GM18517 (cell line): Measurements from ENCODE around the gene PHKA1.
"Not testable (repeated sequence)": the region's sequence is repeated elsewhere in the genome, so short reads cannot be mapped to it uniquely, and the experiment has no call there.

Source experiments
- ATAC-seq: cut with Tn5 transposase; IDR thresholded peaks from one replicate; pipeline ENCODE4 v1.9.1; 2021; ENCODE audit warnings: mild to moderate bottlenecking, moderate library complexity; ENCODE audit not compliant: unreplicated experiment

PHKA1 gene

GRCh38 chrX:72669508-72669907 lies 44.6 kb downstream of the PHKA1 start:
- ATAC-seq, result not testable (repeated sequence)

- ATAC-seq, result no peak
These were observed 47.7 kb downstream of the PHKA1 start for GRCh38 chrX:72666451-72666850.

- ATAC-seq, result no peak
These were observed 50.4 kb downstream of the PHKA1 start for GRCh38 chrX:72663737-72664136.

GRCh38 chrX:72662020-72662747 lies 51.9 kb downstream of the PHKA1 start:
- ATAC-seq, result no peak

- no peak for ATAC-seq
These were observed 54.4 kb downstream of the PHKA1 start for GRCh38 chrX:72659723-72660122.

GRCh38 chrX:72652082-72652481 lies 62.0 kb downstream of the PHKA1 start:
- ATAC-seq, result no peak

- ATAC-seq, result no peak
These were observed 69.2 kb downstream of the PHKA1 start for GRCh38 chrX:72644946-72645345.

- ATAC-seq, result no peak
These were observed 72.5 kb downstream of the PHKA1 start for GRCh38 chrX:72641611-72642010.

- ATAC-seq, result no peak
These were observed 78.2 kb downstream of the PHKA1 start for GRCh38 chrX:72635930-72636329.

GRCh38 chrX:72634331-72634730 lies 79.8 kb downstream of the PHKA1 start:
- ATAC-seq, result no peak

- no peak for ATAC-seq
These were observed 83.9 kb downstream of the PHKA1 start for GRCh38 chrX:72630185-72630584.

- ATAC-seq, result no peak
These were observed 89.9 kb downstream of the PHKA1 start for GRCh38 chrX:72624194-72624593.

- peak; percentile 92 for ATAC-seq
These were observed 92.3 kb downstream of the PHKA1 start for GRCh38 chrX:72621625-72622485.

GRCh38 chrX:72621163-72621562 lies 92.9 kb downstream of the PHKA1 start:
- ATAC-seq, result peak; percentile 15

- no peak for ATAC-seq
These were observed 93.5 kb downstream of the PHKA1 start for GRCh38 chrX:72620550-72621145.

GRCh38 chrX:72609313-72609712 lies 104.8 kb downstream of the PHKA1 start:
- no peak for ATAC-seq

GRCh38 chrX:72604705-72605104 lies 109.4 kb downstream of the PHKA1 start:
- ATAC-seq, result no peak

- no peak for ATAC-seq
These were observed 110.0 kb downstream of the PHKA1 start for GRCh38 chrX:72604112-72604511.

- not testable (repeated sequence) for ATAC-seq
These were observed 123.1 kb downstream of the PHKA1 start for GRCh38 chrX:72591038-72591437.

- ATAC-seq, result no peak
These were observed 129.9 kb downstream of the PHKA1 start for GRCh38 chrX:72584163-72584562.

GRCh38 chrX:72576141-72576894 lies 137.8 kb downstream of the PHKA1 start:
- no peak for ATAC-seq
